Measurements from ENCODE around the gene TGOLN2.

DNA sequence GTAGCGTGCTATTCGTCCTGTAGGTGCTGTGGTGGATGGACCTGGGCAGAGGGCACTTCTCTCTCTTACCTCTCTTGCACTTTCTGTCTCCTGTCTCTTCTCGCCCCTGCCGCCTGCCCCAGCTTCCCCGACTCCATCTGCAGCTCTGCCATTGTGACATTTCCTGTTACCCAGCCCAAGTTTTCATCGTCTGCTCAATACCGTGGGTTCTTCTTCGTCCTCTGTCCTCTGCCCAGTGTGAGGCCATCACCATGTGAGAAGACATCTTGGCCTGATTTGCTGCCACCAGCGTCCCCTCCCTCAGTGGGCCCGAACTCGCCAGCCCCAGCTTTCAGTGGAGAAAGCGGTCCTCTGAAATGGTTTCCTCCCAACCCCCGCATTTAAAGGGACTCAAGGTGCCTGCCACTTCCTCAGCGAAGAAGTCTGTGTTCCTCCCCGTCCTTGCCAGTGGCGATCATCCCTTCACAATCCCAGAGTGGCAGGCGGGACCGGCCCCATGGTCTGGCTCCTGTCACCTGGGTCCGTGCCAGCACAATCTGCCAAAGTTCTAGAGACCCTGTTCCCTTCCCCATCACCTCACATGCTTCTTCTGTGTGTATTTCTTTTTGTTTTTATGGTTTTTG is 18.0 kb downstream of the TGOLN2 start:
- TF ChIP-seq, protein P1, sequence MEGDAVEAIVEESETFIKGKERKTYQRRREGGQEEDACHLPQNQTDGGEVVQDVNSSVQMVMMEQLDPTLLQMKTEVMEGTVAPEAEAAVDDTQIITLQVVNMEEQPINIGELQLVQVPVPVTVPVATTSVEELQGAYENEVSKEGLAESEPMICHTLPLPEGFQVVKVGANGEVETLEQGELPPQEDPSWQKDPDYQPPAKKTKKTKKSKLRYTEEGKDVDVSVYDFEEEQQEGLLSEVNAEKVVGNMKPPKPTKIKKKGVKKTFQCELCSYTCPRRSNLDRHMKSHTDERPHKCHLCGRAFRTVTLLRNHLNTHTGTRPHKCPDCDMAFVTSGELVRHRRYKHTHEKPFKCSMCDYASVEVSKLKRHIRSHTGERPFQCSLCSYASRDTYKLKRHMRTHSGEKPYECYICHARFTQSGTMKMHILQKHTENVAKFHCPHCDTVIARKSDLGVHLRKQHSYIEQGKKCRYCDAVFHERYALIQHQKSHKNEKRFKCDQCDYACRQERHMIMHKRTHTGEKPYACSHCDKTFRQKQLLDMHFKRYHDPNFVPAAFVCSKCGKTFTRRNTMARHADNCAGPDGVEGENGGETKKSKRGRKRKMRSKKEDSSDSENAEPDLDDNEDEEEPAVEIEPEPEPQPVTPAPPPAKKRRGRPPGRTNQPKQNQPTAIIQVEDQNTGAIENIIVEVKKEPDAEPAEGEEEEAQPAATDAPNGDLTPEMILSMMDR (conservative IDR thresholded peaks at IDR 0.05), result no peak
- TF ChIP-seq EZH2 (IDR thresholded peaks at IDR 0.05; ENCODE audit: low read depth), result no peak
